Muscle of leg (tissue), 11 donors: ENCODE measurements around the gene ZNF273. TPM values are rescaled to one million over a fixed set of nuclear protein-coding genes. Genes with fewer than 3 reads are reported as not detected.

Experiments
- DNase-seq: peaks from one replicate; pipeline ENCODE4 v3.0.0; 2013
- H3K27ac ChIP-seq: one replicate; pipeline ENCODE4 v1.5.1; 2013; ENCODE audit warnings: mild to moderate bottlenecking, low read length, control low read depth
- H3K27me3 ChIP-seq: one replicate; pipeline ENCODE4 v1.6.1; 2013; ENCODE audit warnings: low read length; ENCODE audit not compliant: control insufficient read depth, insufficient read depth
- H3K36me3 ChIP-seq: one replicate; pipeline ENCODE4 v1.6.1; 2013; ENCODE audit warnings: low read length; ENCODE audit not compliant: control insufficient read depth, insufficient read depth
- H3K4me1 ChIP-seq: one replicate; pipeline ENCODE4 v1.6.1; 2013; ENCODE audit warnings: low read length; ENCODE audit not compliant: control insufficient read depth, insufficient read depth
- H3K4me3 ChIP-seq: one replicate; pipeline ENCODE4 v1.5.1; 2013; ENCODE audit warnings: low read length, control low read depth
- H3K9me3 ChIP-seq: replicated peaks from 2 replicates; pipeline ENCODE4 v1.6.1; 2013; ENCODE audit warnings: low read depth, low read length; ENCODE audit not compliant: control insufficient read depth
- WGBS: methylation state at CpG from one replicate; pipeline ENCODE4 v1.1.5; 2013; ENCODE audit warnings: missing lambda C conversion rate; ENCODE audit not compliant: insufficient coverage; 5-methylcytosine and 5-hydroxymethylcytosine counted together
- polyA plus RNA-seq, 8 donors: library from polyadenylated mRNA; unstranded; fragments of 120-200 nt; gene quantifications; one replicate each; pipeline versions ENCODE4 v1.2.1 to v1.2.3, GENCODE V29; 2013; ENCODE audit warnings: inconsistent platforms in 1 of 8, low replicate concordance in 1 of 8; ENCODE audit not compliant: insufficient read length in 8 of 8, insufficient read depth in 1 of 8
- total RNA-seq: library from RNA; stranded (reverse); fragments of 120-200 nt; gene quantifications from one replicate; pipeline ENCODE4 v1.2.4, GENCODE V29; 2013

ZNF273 gene
- total and polyA plus RNA-seq, 9 donors, result 4.6 to 6.4 (median 5.2) TPM

DNA sequence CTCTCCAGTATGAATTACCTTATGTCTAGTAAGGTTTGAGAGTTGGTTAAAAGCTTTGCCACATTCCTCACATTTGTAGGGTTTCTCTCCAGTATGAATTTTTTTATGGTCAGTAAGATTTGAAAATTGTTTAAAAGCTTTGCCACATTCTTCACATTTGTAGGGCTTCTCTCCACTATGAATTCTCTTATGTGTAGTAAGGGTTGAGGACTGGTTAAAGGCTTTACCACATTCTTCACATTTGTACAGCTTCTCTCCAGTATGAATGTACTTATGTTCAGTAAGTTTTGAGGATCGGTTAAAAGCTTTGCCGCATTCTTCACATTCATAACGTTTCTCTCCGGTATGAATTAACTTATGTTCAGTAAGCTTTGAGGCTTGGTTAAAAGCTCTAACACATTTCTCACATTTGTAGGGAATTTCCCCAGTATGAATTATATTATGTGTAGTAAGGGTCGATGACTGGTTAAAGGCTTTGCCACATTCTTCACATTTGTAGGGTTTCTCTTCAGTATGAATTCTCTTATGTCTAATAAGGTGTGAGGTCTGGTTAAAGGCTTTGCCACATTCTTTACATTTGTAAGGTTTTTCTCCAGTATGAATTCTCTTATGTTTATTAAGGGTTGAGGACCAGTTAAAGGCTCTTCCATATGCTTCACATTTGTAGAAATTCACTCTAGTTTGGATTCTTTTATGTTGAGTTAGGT lies 75.6 kb downstream of the ZNF273 start:
- Histone ChIP-seq H3K27ac (no peak overlapping the region), H3K27me3 (no peaks in the 10 kb centered on the region), H3K9me3 (peaks cover 51% of the 10 kb centered on the region), H3K4me3 (no peak overlapping the region), H3K36me3 (peaks cover 8% of the 10 kb centered on the region), H3K4me1 (no peaks in the 10 kb centered on the region)
- no CpG with 5 or more reads among the region's 5 CpGs for WGBS
- DNase-seq, result no peak

Other genes with a start within 250 kb of the ZNF273 start
- 5.9 TPM for gene ZNF107, start 237.1 kb upstream of the ZNF273 start, total RNA-seq
- 1 to 10 TPM; 2.8 to 5.3 (median 4.3) TPM for gene ZNF107, start 237.1 kb upstream of the ZNF273 start, polyA plus RNA-seq
- 14.0 TPM for gene ZNF138, start 108.8 kb upstream of the ZNF273 start, total RNA-seq
- 10 to 100 TPM in 2 of 8 donors, 1 to 10 TPM in 6; 7.6 to 11.4 (median 9.0) TPM for gene ZNF138, start 108.8 kb upstream of the ZNF273 start, polyA plus RNA-seq
- 11.5 TPM for gene ZNF117, start 87.8 kb downstream of the ZNF273 start, total RNA-seq
- 10 to 100 TPM in 5 of 8 donors, 1 to 10 TPM in 3; 7.5 to 26.1 (median 11.9) TPM for gene ZNF117, start 87.8 kb downstream of the ZNF273 start, polyA plus RNA-seq
- gene ERV3-1, start 103.4 kb downstream of the ZNF273 start, total RNA-seq, result 13.4 TPM
- gene ERV3-1, start 103.4 kb downstream of the ZNF273 start, polyA plus RNA-seq, result 10 to 100 TPM in 5 of 8 donors, 1 to 10 TPM in 3; 7.5 to 24.6 (median 10.2) TPM